ENCODE data around the gene KCNS1.

Gene KCNS1

GRCh38 chr20:45109634-45110033, 8.7 kb upstream of the KCNS1 start:
- DNase-seq: no peak

- no peak for DNase-seq
Measured at GRCh38 chr20:45105317-45105716, 4.4 kb upstream of the KCNS1 start.

- DNase-seq: no peak
Measured at GRCh38 chr20:45104786-45105185, 3.9 kb upstream of the KCNS1 start.

GRCh38 chr20:45103072-45103471, 2.1 kb upstream of the KCNS1 start:
- DNase-seq: no peak

- no peak for DNase-seq
Measured at GRCh38 chr20:45101333-45101850, 465 bp upstream of the KCNS1 start.

- peak; percentile 18 for DNase-seq
Measured at GRCh38 chr20:45098103-45098773, 2.7 kb downstream of the KCNS1 start.

GRCh38 chr20:45097485-45098102, 3.3 kb downstream of the KCNS1 start:
- DNase-seq: peak; percentile 49

GRCh38 chr20:45096781-45097180, 4.1 kb downstream of the KCNS1 start:
- no peak for DNase-seq

GRCh38 chr20:45095805-45096238, 5.1 kb downstream of the KCNS1 start:
- peak; percentile 75 for DNase-seq

- DNase-seq: no peak
Measured at GRCh38 chr20:45094864-45095574, 5.9 kb downstream of the KCNS1 start.

GRCh38 chr20:45094201-45094600, 6.7 kb downstream of the KCNS1 start:
- DNase-seq: no peak

GRCh38 chr20:45092898-45093297, 8.0 kb downstream of the KCNS1 start:
- no peak for DNase-seq

GRCh38 chr20:45091366-45091765, 9.6 kb downstream of the KCNS1 start:
- no peak for DNase-seq

- no peak for DNase-seq
Measured at GRCh38 chr20:45090481-45090880, 10.4 kb downstream of the KCNS1 start.

GRCh38 chr20:45088247-45088646, 12.7 kb downstream of the KCNS1 start:
- DNase-seq: no peak

- no peak for DNase-seq
Measured at GRCh38 chr20:45087814-45088213, 13.1 kb downstream of the KCNS1 start.

GRCh38 chr20:45087097-45087790, 13.7 kb downstream of the KCNS1 start:
- DNase-seq: no peak

- DNase-seq: no peak
Measured at GRCh38 chr20:45085867-45086266, 15.1 kb downstream of the KCNS1 start.

- DNase-seq: no peak
Measured at GRCh38 chr20:45085289-45085688, 15.6 kb downstream of the KCNS1 start.

GRCh38 chr20:45083127-45083526, 17.8 kb downstream of the KCNS1 start:
- no peak for DNase-seq

GRCh38 chr20:45082468-45082867, 18.5 kb downstream of the KCNS1 start:
- DNase-seq: no peak

GRCh38 chr20:45080867-45081624, 19.9 kb downstream of the KCNS1 start:
- no peak for DNase-seq

All from CD4-positive, alpha-beta T cell treated with Interleukin-17A for 4 hours (primary cell).